ENCODE data around the gene BCAS1. TPM values are rescaled to one million over a fixed set of nuclear protein-coding genes. Genes with fewer than 3 reads are reported as not detected.

The BCAS1 gene
- total RNA-seq, 1 experiment from 2014 or later: not detected

GRCh38 chr20:53905019-53905819 is 165.2 kb downstream of the BCAS1 start:
- DNase-seq (ENCODE audit: low read depth): no peak

- no peak for DNase-seq (ENCODE audit: low read depth)
Measured at GRCh38 chr20:53904261-53904660, 166.1 kb downstream of the BCAS1 start.

GRCh38 chr20:53903652-53903987 is 166.8 kb downstream of the BCAS1 start:
- DNase-seq (ENCODE audit: low read depth): no peak

- DNase-seq (ENCODE audit: low read depth): no peak
Measured at GRCh38 chr20:53902968-53903651, 167.3 kb downstream of the BCAS1 start.

GRCh38 chr20:53901497-53902096 is 168.8 kb downstream of the BCAS1 start:
- no peak for DNase-seq (ENCODE audit: low read depth)

- peak; percentile 69 for DNase-seq (ENCODE audit: low read depth)
Measured at GRCh38 chr20:53901064-53901463, 169.3 kb downstream of the BCAS1 start.

- peak; percentile 85 for DNase-seq (ENCODE audit: low read depth)
Measured at GRCh38 chr20:53900380-53900999, 169.9 kb downstream of the BCAS1 start.

GRCh38 chr20:53899351-53900167 is 170.8 kb downstream of the BCAS1 start:
- peak; percentile 96 for DNase-seq (ENCODE audit: low read depth)

- DNase-seq (ENCODE audit: low read depth): no peak
Measured at GRCh38 chr20:53898556-53898931, 171.8 kb downstream of the BCAS1 start.

GRCh38 chr20:53897884-53898555 is 172.4 kb downstream of the BCAS1 start:
- no peak for DNase-seq (ENCODE audit: low read depth)

- DNase-seq (ENCODE audit: low read depth): no peak
Measured at GRCh38 chr20:53896647-53897046, 173.7 kb downstream of the BCAS1 start.

- DNase-seq (ENCODE audit: low read depth): no peak
Measured at GRCh38 chr20:53896041-53896440, 174.4 kb downstream of the BCAS1 start.

GRCh38 chr20:53895385-53895755 is 175.0 kb downstream of the BCAS1 start:
- DNase-seq (ENCODE audit: low read depth): no peak

GRCh38 chr20:53894707-53895384 is 175.5 kb downstream of the BCAS1 start:
- DNase-seq (ENCODE audit: low read depth): no peak

Other genes with a start within 250 kb of the BCAS1 start
- gene CYP24A1, start 103.4 kb upstream of the BCAS1 start, total RNA-seq (2014; rRNA removed; shearing (Covaris generic)): 0.46 and 1.0 TPM in 2 replicates
- 481 and 548 TPM in 2 replicates for gene PFDN4, start 137.5 kb upstream of the BCAS1 start, total RNA-seq (2014; rRNA removed; shearing (Covaris generic))

Data from Daoy (cell line).